ENCODE data around the gene CCDC9B. TPM values are rescaled to one million over a fixed set of nuclear protein-coding genes. Genes with fewer than 3 reads are reported as not detected.

The CCDC9B gene
- total and polyA plus RNA-seq, 2 of the 4 experiments (the other 2 are of a cell fraction), result 19.7 to 30.9 TPM

DNA sequence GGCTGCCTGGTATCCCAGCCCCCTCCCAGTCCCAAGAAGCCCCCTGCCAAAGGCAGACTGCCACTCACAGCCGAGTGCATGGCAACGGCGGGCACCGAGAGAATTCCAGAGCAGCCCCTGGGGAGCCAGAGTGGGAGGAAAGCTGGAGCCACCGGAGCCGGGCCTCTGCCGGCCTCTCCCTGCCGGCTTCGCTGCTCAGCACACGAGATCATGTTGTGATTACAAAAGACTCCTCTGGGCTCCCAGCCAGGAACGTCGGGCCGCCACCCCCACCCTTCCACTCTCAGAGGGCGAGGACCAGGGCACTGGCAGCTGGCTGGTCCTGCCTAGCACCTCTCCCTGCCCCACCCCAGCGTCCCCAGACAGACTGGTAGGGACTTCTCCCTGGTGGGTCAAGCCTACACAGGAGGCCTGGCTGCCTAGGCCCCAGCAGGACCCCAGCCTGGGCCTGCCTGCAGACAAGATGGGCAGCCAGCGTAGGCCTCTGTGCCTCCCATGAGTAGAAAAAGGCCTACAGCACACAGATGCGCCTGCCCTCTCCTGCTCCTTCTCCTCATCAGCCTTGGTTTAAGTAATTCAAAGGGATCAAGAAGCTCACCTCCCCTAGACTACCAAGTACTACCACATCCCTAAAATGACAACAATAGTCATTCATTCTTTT lies at the start of gene CCDC9B (continued):
- no peak for TF ChIP-seq MAFK (IDR thresholded peaks at IDR 0.05; ENCODE audit: low read depth, low read length)
- no peak for TF ChIP-seq RFX5 (IDR thresholded peaks at IDR 0.05; ENCODE audit: low read depth, low read length)
- TF ChIP-seq MXI1 (IDR thresholded peaks at IDR 0.05; ENCODE audit: borderline replicate concordance, low read depth, low read length), result peak; percentile 78; the same call in 1 of the 2 replicates
- TF ChIP-seq BHLHE40 (IDR thresholded peaks at IDR 0.05; ENCODE audit: low read depth, low read length), result peak; percentile 78

DNA sequence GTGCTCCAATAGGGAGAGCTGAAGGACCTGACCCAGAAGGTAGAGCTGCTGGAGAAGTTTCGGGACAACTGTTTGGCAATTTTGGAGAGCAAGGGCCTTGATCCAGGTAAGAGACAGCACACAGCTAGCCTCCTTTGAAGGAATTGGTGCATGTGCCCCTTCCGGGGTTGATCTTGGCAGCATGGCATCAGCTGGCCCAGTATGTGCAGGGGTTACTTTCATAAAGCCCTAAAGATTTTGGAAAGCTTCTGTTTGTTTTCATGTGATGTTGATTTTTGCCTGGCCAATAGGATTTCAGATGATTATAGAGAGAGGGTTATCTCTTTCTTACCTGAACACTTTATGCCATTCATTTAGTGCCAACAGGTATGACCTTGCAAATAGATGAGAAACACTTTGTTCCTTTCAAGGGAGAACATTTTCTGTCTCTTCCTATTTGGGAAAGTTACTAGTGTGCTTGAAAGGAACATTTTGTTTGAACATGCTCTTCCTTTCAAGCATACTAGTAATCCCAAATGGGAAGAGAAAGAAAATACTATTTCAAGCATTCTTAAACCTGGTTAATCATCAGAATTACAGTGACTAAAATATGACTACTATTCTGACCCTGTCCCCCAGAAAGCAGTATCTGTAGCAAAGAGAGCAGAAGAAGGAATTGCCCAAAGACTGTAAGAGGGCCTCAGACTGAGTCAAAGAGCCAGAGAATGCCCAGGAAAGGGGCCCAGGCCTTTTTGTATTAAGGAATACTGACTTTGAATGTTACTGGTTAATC lies 49.3 kb upstream of the CCDC9B start:
- no peak for DNase-seq
- no peak overlapping the region for H3K18ac ChIP-seq (ENCODE audit: low read depth, low read length)
- peaks cover 30% of the 10 kb centered on the region for H3K36me3 ChIP-seq (ENCODE audit: control insufficient read depth, insufficient read depth, low read length)
- H4K8ac ChIP-seq (ENCODE audit: low read depth in 2 of 2, low read length in 2 of 2), result no peak overlapping the region
- no peaks in the 10 kb centered on the region; the same call in 1 of the 2 replicates for H3K4me1 ChIP-seq (ENCODE audit: control insufficient read depth, insufficient read depth, low read length)
- no peaks in the 10 kb centered on the region for H4K20me1 ChIP-seq (ENCODE audit: insufficient read depth, low read length)
- BruUV-seq (replicated peaks), result no TSS peak
- peak; percentile 11; the same call in 1 of the 2 replicates for ATAC-seq (ENCODE audit: low read depth)
- peaks cover 22 to 28% of the 10 kb centered on the region in 2 experiments for H3K79me1 ChIP-seq (ENCODE audit: low read depth in 1 of 2, low read length in 2 of 2)
- CTCF ChIA-PET, result no interaction called here
- H3K4me3 ChIP-seq (ENCODE audit: insufficient read depth, low read depth, low read length), result no peak overlapping the region
- dilution Hi-C loops (cut with HindIII; ENCODE audit: low sequenced_read_pairs, unreplicated experiment), result no loop called here
- POLR2A ChIA-PET (ENCODE audit: unreplicated experiment), result interaction anchor here (0.7 kb wide), 1 partner anchor 17 kb away, joined by 4 read pairs; no protein-coding TSS in a partner anchor
- H2AK9ac ChIP-seq (replicated peaks; ENCODE audit: low read depth, low read length, poor library complexity), result no peak overlapping the region
- H3K9ac ChIP-seq (ENCODE audit: low read depth, low read length), result no peak overlapping the region
- H2BK15ac ChIP-seq (ENCODE audit: low read depth, low read length), result no peak overlapping the region
- intact Hi-C loops (cut with micrococcal nuclease), result no loop called here
- no peak overlapping the region for H3K4ac ChIP-seq (ENCODE audit: low read depth, low read length)
- H4K5ac ChIP-seq (ENCODE audit: low read depth, low read length), result no peak overlapping the region
- no peak overlapping the region for H3K4me2 ChIP-seq (ENCODE audit: low read depth, low read length)
- 0 out of 2 replicates have a peak, but pooled peaks cover 4% of the 10 kb centered on the region for H3K9me1 ChIP-seq (ENCODE audit: insufficient read depth, low read length)
- H3K14ac ChIP-seq (replicated peaks; ENCODE audit: low read depth, low read length), result no peak overlapping the region
- in situ Hi-C loops (cut with MboI; ENCODE audit: low sequenced_read_pairs), result no loop called here
- H3K9me3 ChIP-seq (ENCODE audit: control insufficient read depth, insufficient read depth, low read length), result no peaks in the 10 kb centered on the region
- H2BK20ac ChIP-seq (ENCODE audit: low read depth, low read length), result no peak overlapping the region
- H2AFZ ChIP-seq (replicated peaks; ENCODE audit: low read length, poor library complexity), result no peak overlapping the region
- H2BK5ac ChIP-seq (ENCODE audit: low read depth, low read length, poor library complexity, severe bottlenecking), result no peak overlapping the region
- no peak for TF ChIP-seq RFX5 (IDR thresholded peaks at IDR 0.05; ENCODE audit: low read depth, low read length)
- no peak for TF ChIP-seq FOS (IDR thresholded peaks at IDR 0.05; ENCODE audit: low read depth, low read length)
- TF ChIP-seq MXI1 (IDR thresholded peaks at IDR 0.05; ENCODE audit: borderline replicate concordance, low read depth, low read length), result no peak
- TF ChIP-seq CHD1 (IDR thresholded peaks at IDR 0.05; ENCODE audit: low read depth, low read length), result no peak
- no peak overlapping the region for H3K27ac ChIP-seq (ENCODE audit: insufficient read depth, low read length)
- H2BK120ac ChIP-seq (ENCODE audit: low read depth, low read length), result no peak overlapping the region
- no peak overlapping the region for H3K56ac ChIP-seq (ENCODE audit: extremely low read depth, insufficient read depth, low read length)
- no peak overlapping the region for H4K91ac ChIP-seq (ENCODE audit: insufficient read depth, low read depth, low read length)
- H3K23ac ChIP-seq (ENCODE audit: low read depth, low read length), result no peak overlapping the region
- no peak overlapping the region for H2AK5ac ChIP-seq (ENCODE audit: low read depth, low read length)
- WGBS, 2 experiments (ENCODE audit: extremely low coverage in 2 of 2, insufficient read length in 1 of 2), result 80% methylated on average over 1 of the region's 2 CpGs; no CpG with 5 or more reads in 1 of the 2 experiments
- H3K27me3 ChIP-seq (ENCODE audit: control insufficient read depth, insufficient read depth, low read length), result no peaks in the 10 kb centered on the region

Data from IMR-90 (cell line).